OCI-LY1 (cell line): ENCODE data around the gene TBC1D14.

ENCODE experiments used
- H2AFZ ChIP-seq: fragments of 200-600 bp; sonication (generic), shearing (Covaris generic); 2 replicates; pipeline ENCODE4 v1.6.0; 2014; ENCODE audit warnings: antibody characterized with exemption, mild to moderate bottlenecking, low read length
- H3F3A ChIP-seq: fragments of 200-600 bp; sonication (generic), shearing (Covaris generic); 2 replicates; pipeline ENCODE4 v1.6.0; 2014; ENCODE audit warnings: mild to moderate bottlenecking, antibody characterized with exemption, low read length, moderate library complexity; ENCODE audit not compliant: insufficient read depth
- H3K27ac ChIP-seq: fragments of 200-600 bp; sonication (generic); 2 replicates; pipeline ENCODE4 v1.5.1; 2014; ENCODE audit warnings: low read length, mixed run types, mild to moderate bottlenecking, low read depth; ENCODE audit not compliant: poor library complexity, severe bottlenecking
- H3K27me3 ChIP-seq: fragments of 200-600 bp; sonication (generic); 2 replicates; pipeline ENCODE4 v1.6.0; 2014; ENCODE audit warnings: antibody characterized with exemption, mild to moderate bottlenecking, low read length, moderate library complexity; ENCODE audit not compliant: insufficient read depth
- H3K36me3 ChIP-seq: fragments of 200-600 bp; sonication (generic); 2 replicates; pipeline ENCODE4 v1.6.1; 2014; ENCODE audit warnings: mild to moderate bottlenecking, antibody characterized with exemption, low read length, moderate library complexity, mixed read lengths; ENCODE audit not compliant: insufficient read depth
- H3K4me1 ChIP-seq: fragments of 200-600 bp; sonication (generic); 2 replicates; pipeline ENCODE4 v1.5.1; 2014; ENCODE audit warnings: mild to moderate bottlenecking, low read length, moderate library complexity; ENCODE audit not compliant: insufficient read depth, severe bottlenecking
- H3K4me2 ChIP-seq: fragments of 200-600 bp; sonication (generic), shearing (Covaris generic); 2 replicates; pipeline ENCODE4 v1.6.1; 2014; ENCODE audit warnings: low read length
- H3K4me3 ChIP-seq: fragments of 200-600 bp; sonication (generic); 2 replicates; pipeline ENCODE4 v1.5.1; 2014; ENCODE audit warnings: low read length, low read depth, mild to moderate bottlenecking, mixed read lengths; ENCODE audit not compliant: poor library complexity, severe bottlenecking
- H3K79me2 ChIP-seq: fragments of 200-600 bp; shearing (Covaris generic); 2 replicates; pipeline ENCODE4 v1.6.1; 2016; ENCODE audit warnings: mixed run types, low read length, mixed read lengths; ENCODE audit not compliant: insufficient read depth
- H3K9ac ChIP-seq: fragments of 200-600 bp; sonication (generic), shearing (Covaris generic); 2 replicates; pipeline ENCODE4 v1.6.1; 2014; ENCODE audit warnings: mild to moderate bottlenecking, low read length, mixed read lengths
- H3K9me2 ChIP-seq: fragments of 200-600 bp; sonication (generic), shearing (Covaris generic); 2 replicates; pipeline ENCODE4 v1.6.1; 2014; ENCODE audit warnings: low read depth, mild to moderate bottlenecking, low read length, mixed read lengths
- H3K9me3 ChIP-seq: fragments of 200-600 bp; shearing (Covaris generic); 2 replicates; pipeline ENCODE4 v1.6.1; 2014; ENCODE audit warnings: low read length, mixed read lengths
- H4K20me1 ChIP-seq: fragments of 200-600 bp; sonication (generic), shearing (Covaris generic); 2 replicates; pipeline ENCODE4 v1.6.0; 2016; ENCODE audit warnings: mild to moderate bottlenecking, low read length; ENCODE audit not compliant: insufficient read depth
- EZH2 ChIP-seq: fragments of 200-600 bp; sonication (generic), shearing (Covaris generic); IDR thresholded peaks from 2 replicates; pipeline ENCODE4 v1.8.0; 2017; ENCODE audit warnings: borderline replicate concordance, mixed run types, mild to moderate bottlenecking, antibody characterized with exemption, low read length, moderate library complexity, mixed read lengths
- TF ChIP-seq, protein P1 (sequence below): fragments of 200-600 bp; sonication (generic), shearing (Covaris generic); IDR thresholded peaks from 2 replicates; pipeline ENCODE4 v1.5.1; 2017; ENCODE audit warnings: mild to moderate bottlenecking, antibody characterized with exemption, low read length, moderate library complexity, mixed read lengths

TBC1D14 gene

DNA sequence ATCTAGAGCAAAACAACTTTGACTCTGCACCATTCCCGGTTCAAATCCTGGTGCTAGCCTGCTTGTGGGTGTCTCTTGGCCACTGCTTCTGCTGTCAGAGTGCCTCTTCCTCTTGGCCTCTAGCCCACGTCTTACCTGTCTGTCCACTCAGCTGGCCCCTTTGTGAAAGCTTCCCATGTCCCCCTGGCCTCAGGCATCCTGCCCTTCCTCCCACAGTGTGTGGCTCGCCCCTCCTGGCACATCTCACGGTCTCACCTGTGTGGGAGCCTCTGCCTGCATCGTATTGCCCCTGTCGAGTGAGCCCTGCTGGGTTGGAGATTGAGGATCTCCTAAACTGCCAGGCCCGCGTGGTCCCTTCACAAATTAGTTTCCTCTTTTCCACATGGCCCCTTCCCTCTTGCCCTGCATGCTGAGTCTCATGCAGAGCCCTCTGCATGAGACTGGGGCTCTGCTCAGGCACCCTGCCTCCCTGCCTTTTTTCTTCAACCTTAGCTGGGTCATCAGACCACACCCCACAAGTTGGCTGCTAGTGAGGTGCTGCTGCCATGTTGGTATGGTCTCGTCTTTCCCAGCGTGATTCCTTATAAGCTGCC lies 79.8 kb downstream of the TBC1D14 start:
- Histone ChIP-seq H3K9me3 (no peaks in the 10 kb centered on the region), H3K79me2 (peaks cover 14% of the 10 kb centered on the region; the same call in 1 of the 2 replicates), H3K9me2 (no peaks in the 10 kb centered on the region), H3F3A (no peaks in the 10 kb centered on the region), H2AFZ (no peak overlapping the region), H3K9ac (no peak overlapping the region), H3K4me2 (no peak overlapping the region), H3K27me3 (no peaks in the 10 kb centered on the region), H4K20me1 (no peaks in the 10 kb centered on the region), H3K4me3 (no peak overlapping the region), H3K27ac (no peak overlapping the region), H3K36me3 (no peaks in the 10 kb centered on the region), H3K4me1 (peaks cover 52% of the 10 kb centered on the region)
- TF ChIP-seq, protein P1, sequence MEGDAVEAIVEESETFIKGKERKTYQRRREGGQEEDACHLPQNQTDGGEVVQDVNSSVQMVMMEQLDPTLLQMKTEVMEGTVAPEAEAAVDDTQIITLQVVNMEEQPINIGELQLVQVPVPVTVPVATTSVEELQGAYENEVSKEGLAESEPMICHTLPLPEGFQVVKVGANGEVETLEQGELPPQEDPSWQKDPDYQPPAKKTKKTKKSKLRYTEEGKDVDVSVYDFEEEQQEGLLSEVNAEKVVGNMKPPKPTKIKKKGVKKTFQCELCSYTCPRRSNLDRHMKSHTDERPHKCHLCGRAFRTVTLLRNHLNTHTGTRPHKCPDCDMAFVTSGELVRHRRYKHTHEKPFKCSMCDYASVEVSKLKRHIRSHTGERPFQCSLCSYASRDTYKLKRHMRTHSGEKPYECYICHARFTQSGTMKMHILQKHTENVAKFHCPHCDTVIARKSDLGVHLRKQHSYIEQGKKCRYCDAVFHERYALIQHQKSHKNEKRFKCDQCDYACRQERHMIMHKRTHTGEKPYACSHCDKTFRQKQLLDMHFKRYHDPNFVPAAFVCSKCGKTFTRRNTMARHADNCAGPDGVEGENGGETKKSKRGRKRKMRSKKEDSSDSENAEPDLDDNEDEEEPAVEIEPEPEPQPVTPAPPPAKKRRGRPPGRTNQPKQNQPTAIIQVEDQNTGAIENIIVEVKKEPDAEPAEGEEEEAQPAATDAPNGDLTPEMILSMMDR: no peak
- TF ChIP-seq EZH2: no peak

DNA sequence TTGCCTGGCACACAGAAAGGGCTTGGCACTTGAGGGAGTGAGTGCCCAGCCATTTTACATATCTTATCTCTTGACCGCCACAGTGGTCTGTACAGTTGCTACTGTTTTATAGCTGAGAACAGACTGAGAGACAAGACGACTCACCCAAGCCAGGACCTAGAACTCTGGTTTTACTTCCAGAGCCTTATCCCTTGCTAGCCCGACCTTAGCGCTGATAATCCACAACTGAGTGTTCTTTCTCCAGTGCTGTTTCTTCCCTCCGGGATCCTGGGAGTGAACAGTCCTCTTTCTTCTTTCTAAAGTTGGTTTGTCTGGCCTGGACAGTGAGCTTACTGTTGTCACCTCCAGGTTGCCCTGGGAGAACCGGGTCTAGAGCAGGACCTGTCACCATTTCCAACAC lies 81.0 kb downstream of the TBC1D14 start:
- peaks cover 14% of the 10 kb centered on the region; the same call in 1 of the 2 replicates for H3K79me2 ChIP-seq
- H3K4me3 ChIP-seq: no peak overlapping the region
- no peak overlapping the region for H3K4me2 ChIP-seq
- H2AFZ ChIP-seq: no peak overlapping the region
- H3F3A ChIP-seq: no peaks in the 10 kb centered on the region
- H3K9ac ChIP-seq: no peak overlapping the region
- no peaks in the 10 kb centered on the region for H4K20me1 ChIP-seq
- H3K27me3 ChIP-seq: no peaks in the 10 kb centered on the region
- no peaks in the 10 kb centered on the region for H3K9me2 ChIP-seq
- no peak for TF ChIP-seq EZH2
- TF ChIP-seq, protein P1: no peak
- H3K4me1 ChIP-seq: peaks cover 40% of the 10 kb centered on the region
- no peak overlapping the region for H3K27ac ChIP-seq
- no peaks in the 10 kb centered on the region for H3K36me3 ChIP-seq
- no peaks in the 10 kb centered on the region for H3K9me3 ChIP-seq

DNA sequence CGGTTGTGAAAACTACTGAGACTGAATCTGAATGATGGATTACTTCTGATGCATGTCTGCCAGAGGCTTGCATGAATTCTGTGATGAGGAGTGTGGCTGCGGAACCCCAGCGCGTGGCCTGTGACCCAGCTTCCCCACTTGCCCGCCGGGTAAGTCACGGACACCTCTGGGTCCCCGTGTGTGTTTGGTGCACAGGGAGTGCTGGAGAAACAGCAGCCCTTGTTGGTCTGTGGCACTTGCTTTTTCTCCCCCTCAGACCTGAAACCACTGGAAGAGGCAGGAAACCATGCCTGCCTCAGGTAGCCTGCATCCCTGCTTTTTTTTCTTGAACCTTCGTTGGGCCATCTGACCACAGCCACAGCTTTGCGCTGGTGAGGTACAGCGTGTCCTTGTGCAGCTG lies 81.6 kb downstream of the TBC1D14 start:
- TF ChIP-seq, protein P1: no peak
- no peak for TF ChIP-seq EZH2
- Histone ChIP-seq H3K4me2 (no peak overlapping the region; the same call in 1 of the 2 replicates), H3K36me3 (peaks cover 2% of the 10 kb centered on the region; the same call in 1 of the 2 replicates), H4K20me1 (no peaks in the 10 kb centered on the region), H3K9ac (no peak overlapping the region), H2AFZ (no peak overlapping the region), H3K27me3 (no peaks in the 10 kb centered on the region), H3K4me3 (no peak overlapping the region), H3K4me1 (peaks cover 34% of the 10 kb centered on the region), H3K9me2 (no peaks in the 10 kb centered on the region), H3K9me3 (no peaks in the 10 kb centered on the region), H3K27ac (no peak overlapping the region), H3F3A (no peaks in the 10 kb centered on the region), H3K79me2 (peaks cover 8% of the 10 kb centered on the region; the same call in 1 of the 2 replicates)
